HepG2 (cell line): ENCODE measurements around the gene SDHAF1. TPM values are rescaled to one million over a fixed set of nuclear protein-coding genes. Genes with fewer than 3 reads are reported as not detected.
A peak's percentile ranks its signal among the peaks of the same experiment; 100 is the strongest.

Source experiments
- ATM ChIP-seq: fragments of 450-650 bp; IDR thresholded peaks from 2 replicates; pipeline ENCODE4 v1.7.1; 2017; ENCODE audit warnings: mild to moderate bottlenecking, borderline replicate concordance
- DNMT3B ChIP-seq: conservative IDR thresholded peaks from 2 replicates; pipeline ENCODE4 v1.6.1; 2016; ENCODE audit warnings: missing biosample characterization, control low read depth
- MXI1 ChIP-seq: IDR thresholded peaks from 3 replicates; pipeline ENCODE4 v1.6.1; 2012; ENCODE audit warnings: low read depth, low read length, inconsistent platforms, borderline replicate concordance
- POLR2A ChIP-seq, 2 experiments: IDR thresholded peaks; 2 replicates each; pipeline ENCODE4 v1.6.1; 2011; ENCODE audit warnings: low read depth in 2 of 2, low read length in 2 of 2, mild to moderate bottlenecking in 1 of 2, moderate library complexity in 1 of 2; ENCODE audit not compliant: insufficient read depth in 1 of 2
- RAD51 ChIP-seq: fragments of 450-650 bp; IDR thresholded peaks from 2 replicates; pipeline ENCODE4 v1.6.1; 2016; ENCODE audit warnings: borderline replicate concordance
- RELA ChIP-seq: sonication (generic); formaldehyde crosslinking; IDR thresholded peaks from 2 replicates; pipeline ENCODE4 v1.4.0; 2020; ENCODE audit warnings: missing genetic modification reagents
- SP1 ChIP-seq, 2 experiments: fragments of 450-650 bp in 1 of 2; sonication (generic) in 1 of 2; formaldehyde crosslinking in 1 of 2; IDR thresholded peaks; 2 replicates each; pipeline versions ENCODE4 v1.4.0 to v1.6.1; 2016 to 2020; ENCODE audit warnings: missing genetic modification reagents in 1 of 2
- U2AF2 ChIP-seq: fragments of 200-400 bp; formaldehyde crosslinking; IDR thresholded peaks from 2 replicates; pipeline ENCODE4 v1.6.1; 2017; ENCODE audit warnings: low read depth, mild to moderate bottlenecking, low read length
- ZBTB20 ChIP-seq: sonication (generic); formaldehyde crosslinking; IDR thresholded peaks from 2 replicates; pipeline ENCODE4 v1.8.1; 2023; ENCODE audit warnings: missing genetic modification reagents, low read depth, mild to moderate bottlenecking, borderline replicate concordance
- ZNF264 ChIP-seq: sonication (generic); formaldehyde crosslinking; IDR thresholded peaks from 2 replicates; pipeline ENCODE4 v1.4.0; 2020; ENCODE audit warnings: missing genetic modification reagents
- ZNF33B ChIP-seq: sonication (generic); formaldehyde crosslinking; IDR thresholded peaks from 2 replicates; pipeline ENCODE4 v1.5.1; 2020; ENCODE audit warnings: mild to moderate bottlenecking, missing genetic modification reagents
- ZNF34 ChIP-seq: sonication (generic); formaldehyde crosslinking; IDR thresholded peaks from 2 replicates; pipeline ENCODE4 v1.4.0; 2020; ENCODE audit warnings: mild to moderate bottlenecking, missing genetic modification reagents, borderline replicate concordance
- ZNF547 ChIP-seq: sonication (generic); formaldehyde crosslinking; IDR thresholded peaks from 2 replicates; pipeline ENCODE4 v1.5.1; 2020; ENCODE audit warnings: mild to moderate bottlenecking, missing genetic modification reagents
- ZNF558 ChIP-seq: sonication (generic); formaldehyde crosslinking; IDR thresholded peaks from 2 replicates; pipeline ENCODE4 v1.9.0; 2022; ENCODE audit warnings: mild to moderate bottlenecking, missing genetic modification reagents, borderline replicate concordance
- ZNF652 ChIP-seq: IDR thresholded peaks from 2 replicates; pipeline ENCODE4 v1.6.1; 2016; ENCODE audit warnings: low read depth, borderline replicate concordance
- ZNF775 ChIP-seq: sonication (generic); formaldehyde crosslinking; IDR thresholded peaks from 2 replicates; pipeline ENCODE4 v1.4.0; 2020; ENCODE audit warnings: missing genetic modification reagents, mild to moderate bottlenecking, moderate library complexity, borderline replicate concordance
- polyA plus RNA-seq, 8 experiments: library from polyadenylated mRNA; depleted of rRNA in 3 of 8; stranded (reverse) in 7 of 8; unstranded in 1 of 8; fragments of >200 nt; fragmentation: Illumina TruSeq in 4 of 8; extraction: Trizol in 4 of 8; gene quantifications; 2 replicates each; pipeline versions ENCODE4 v1.2.1 to v1.2.3, GENCODE V29; 2011 to 2016; ENCODE audit warnings: low read depth in 4 of 8, missing spikeins in 1 of 8, mixed read lengths in 1 of 8; ENCODE audit not compliant: insufficient read depth in 1 of 8
- total RNA-seq, 5 experiments: library from RNA; depleted of rRNA; stranded (reverse); fragments of >200 nt; fragmentation: Illumina TruSeq; extraction: Trizol; gene quantifications; 2 replicates each; pipeline ENCODE4 v1.2.3, GENCODE V29; 2016; ENCODE audit warnings: low read depth in 1 of 5
- TF ChIP-seq, protein P1 (sequence below): sonication (generic); formaldehyde crosslinking; IDR thresholded peaks from 2 replicates; pipeline ENCODE4 v1.9.0; 2021; ENCODE audit warnings: missing genetic modification reagents, mild to moderate bottlenecking, borderline replicate concordance
- TF ChIP-seq, protein P2 (sequence below): sonication (generic); formaldehyde crosslinking; IDR thresholded peaks from 2 replicates; pipeline ENCODE4 v1.4.0; 2020; ENCODE audit warnings: missing genetic modification reagents
- TF ChIP-seq, protein P3 (sequence below), 2 experiments: fragments of 450-650 bp in 1 of 2; sonication (generic) in 1 of 2; formaldehyde crosslinking in 1 of 2; IDR thresholded peaks; 2 replicates each; pipeline versions ENCODE4 v1.6.1 to v1.8.0; 2016 to 2022; ENCODE audit warnings: antibody characterized with exemption in 1 of 2, mild to moderate bottlenecking in 1 of 2, missing genetic modification reagents in 1 of 2

The SDHAF1 gene
- total and polyA plus RNA-seq, 2 of the 13 experiments (the other 11 are each of a cell fraction or from before 2014, with no cell fraction given) = 17.8 to 22.8 TPM

DNA sequence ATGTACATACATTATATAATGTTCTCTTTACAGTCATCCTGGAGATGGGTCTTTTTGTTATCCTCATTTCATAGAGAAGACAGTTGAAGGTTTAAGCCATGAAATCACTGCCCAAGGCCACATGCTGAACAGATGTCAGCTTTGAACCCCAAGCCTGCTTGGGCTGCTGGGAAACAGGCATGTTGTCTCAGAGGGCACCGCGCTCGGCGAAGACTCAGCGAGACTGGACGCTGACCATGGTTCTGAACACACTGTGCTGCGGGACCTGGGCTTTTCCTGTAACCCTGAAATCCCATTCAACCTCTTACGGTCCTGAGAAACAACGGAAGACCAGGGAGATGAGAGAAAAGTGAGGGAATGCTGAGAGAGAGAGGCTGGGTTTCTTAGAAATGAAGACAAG lies 31.5 kb upstream of the SDHAF1 start (continued):
- TF ChIP-seq ZNF775 (CRISPR knock-in tag) (no peak), ZNF558 (peak; percentile 49; the same call in 1 of the 2 replicates), ZNF652 (CRISPR knock-in tag) (peak; percentile 26; the same call in 1 of the 2 replicates), SP1 (IDR thresholded peaks at IDR 0.05) (no peak), SP1 (CRISPR knock-in tag; IDR thresholded peaks at IDR 0.05) (no peak), ZNF264 (CRISPR knock-in tag) (peak; percentile 56; the same call in 1 of the 2 replicates), RELA (CRISPR knock-in tag) (no peak), ZNF34 (CRISPR knock-in tag) (no peak), DNMT3B (CRISPR knock-in tag) (peak; percentile 90), RAD51 (no peak), ZNF547 (0 out of 2 replicates have a peak, but pooled peaks have one; percentile 34), ZBTB20 (CRISPR knock-in tag) (peak; percentile 69; the same call in 1 of the 2 replicates), POLR2A (IDR thresholded peaks at IDR 0.05; ENCODE audit: insufficient read depth in 1 of 2, low read depth in 2 of 2, low read length in 2 of 2) (no peak), ZNF33B (CRISPR knock-in tag) (0 out of 2 replicates have a peak, but pooled peaks have one; percentile 36), U2AF2 (no peak), MXI1 (peak; percentile 68; the same call in 2 of the 3 replicates), ATM (no peak)
- TF ChIP-seq, protein P1, sequence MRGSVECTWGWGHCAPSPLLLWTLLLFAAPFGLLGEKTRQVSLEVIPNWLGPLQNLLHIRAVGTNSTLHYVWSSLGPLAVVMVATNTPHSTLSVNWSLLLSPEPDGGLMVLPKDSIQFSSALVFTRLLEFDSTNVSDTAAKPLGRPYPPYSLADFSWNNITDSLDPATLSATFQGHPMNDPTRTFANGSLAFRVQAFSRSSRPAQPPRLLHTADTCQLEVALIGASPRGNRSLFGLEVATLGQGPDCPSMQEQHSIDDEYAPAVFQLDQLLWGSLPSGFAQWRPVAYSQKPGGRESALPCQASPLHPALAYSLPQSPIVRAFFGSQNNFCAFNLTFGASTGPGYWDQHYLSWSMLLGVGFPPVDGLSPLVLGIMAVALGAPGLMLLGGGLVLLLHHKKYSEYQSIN = no peak
- TF ChIP-seq, protein P2, sequence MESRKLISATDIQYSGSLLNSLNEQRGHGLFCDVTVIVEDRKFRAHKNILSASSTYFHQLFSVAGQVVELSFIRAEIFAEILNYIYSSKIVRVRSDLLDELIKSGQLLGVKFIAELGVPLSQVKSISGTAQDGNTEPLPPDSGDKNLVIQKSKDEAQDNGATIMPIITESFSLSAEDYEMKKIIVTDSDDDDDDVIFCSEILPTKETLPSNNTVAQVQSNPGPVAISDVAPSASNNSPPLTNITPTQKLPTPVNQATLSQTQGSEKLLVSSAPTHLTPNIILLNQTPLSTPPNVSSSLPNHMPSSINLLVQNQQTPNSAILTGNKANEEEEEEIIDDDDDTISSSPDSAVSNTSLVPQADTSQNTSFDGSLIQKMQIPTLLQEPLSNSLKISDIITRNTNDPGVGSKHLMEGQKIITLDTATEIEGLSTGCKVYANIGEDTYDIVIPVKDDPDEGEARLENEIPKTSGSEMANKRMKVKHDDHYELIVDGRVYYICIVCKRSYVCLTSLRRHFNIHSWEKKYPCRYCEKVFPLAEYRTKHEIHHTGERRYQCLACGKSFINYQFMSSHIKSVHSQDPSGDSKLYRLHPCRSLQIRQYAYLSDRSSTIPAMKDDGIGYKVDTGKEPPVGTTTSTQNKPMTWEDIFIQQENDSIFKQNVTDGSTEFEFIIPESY (CRISPR knock-in tag) = no peak
- TF ChIP-seq, protein P3, sequence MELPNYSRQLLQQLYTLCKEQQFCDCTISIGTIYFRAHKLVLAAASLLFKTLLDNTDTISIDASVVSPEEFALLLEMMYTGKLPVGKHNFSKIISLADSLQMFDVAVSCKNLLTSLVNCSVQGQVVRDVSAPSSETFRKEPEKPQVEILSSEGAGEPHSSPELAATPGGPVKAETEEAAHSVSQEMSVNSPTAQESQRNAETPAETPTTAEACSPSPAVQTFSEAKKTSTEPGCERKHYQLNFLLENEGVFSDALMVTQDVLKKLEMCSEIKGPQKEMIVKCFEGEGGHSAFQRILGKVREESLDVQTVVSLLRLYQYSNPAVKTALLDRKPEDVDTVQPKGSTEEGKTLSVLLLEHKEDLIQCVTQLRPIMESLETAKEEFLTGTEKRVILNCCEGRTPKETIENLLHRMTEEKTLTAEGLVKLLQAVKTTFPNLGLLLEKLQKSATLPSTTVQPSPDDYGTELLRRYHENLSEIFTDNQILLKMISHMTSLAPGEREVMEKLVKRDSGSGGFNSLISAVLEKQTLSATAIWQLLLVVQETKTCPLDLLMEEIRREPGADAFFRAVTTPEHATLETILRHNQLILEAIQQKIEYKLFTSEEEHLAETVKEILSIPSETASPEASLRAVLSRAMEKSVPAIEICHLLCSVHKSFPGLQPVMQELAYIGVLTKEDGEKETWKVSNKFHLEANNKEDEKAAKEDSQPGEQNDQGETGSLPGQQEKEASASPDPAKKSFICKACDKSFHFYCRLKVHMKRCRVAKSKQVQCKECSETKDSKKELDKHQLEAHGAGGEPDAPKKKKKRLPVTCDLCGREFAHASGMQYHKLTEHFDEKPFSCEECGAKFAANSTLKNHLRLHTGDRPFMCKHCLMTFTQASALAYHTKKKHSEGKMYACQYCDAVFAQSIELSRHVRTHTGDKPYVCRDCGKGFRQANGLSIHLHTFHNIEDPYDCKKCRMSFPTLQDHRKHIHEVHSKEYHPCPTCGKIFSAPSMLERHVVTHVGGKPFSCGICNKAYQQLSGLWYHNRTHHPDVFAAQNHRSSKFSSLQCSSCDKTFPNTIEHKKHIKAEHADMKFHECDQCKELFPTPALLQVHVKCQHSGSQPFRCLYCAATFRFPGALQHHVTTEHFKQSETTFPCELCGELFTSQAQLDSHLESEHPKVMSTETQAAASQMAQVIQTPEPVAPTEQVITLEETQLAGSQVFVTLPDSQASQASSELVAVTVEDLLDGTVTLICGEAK (IDR thresholded peaks at IDR 0.05) = no peak
- TF ChIP-seq, protein P3 (CRISPR knock-in tag; IDR thresholded peaks at IDR 0.05) = 0 out of 2 replicates have a peak, but pooled peaks have one; percentile 31
